H9 (cell line): ENCODE results near the gene PDPK1. TPM values are rescaled to one million over a fixed set of nuclear protein-coding genes. Genes with fewer than 3 reads are reported as not detected.
"Not testable (repeated sequence)": the region's sequence is repeated elsewhere in the genome, so short reads cannot be mapped to it uniquely, and the experiment has no call there.

Experiments
- DNase-seq: peaks from one replicate; pipeline ENCODE4 v3.0.0-alpha.2; 2017
- H2AFZ ChIP-seq: one replicate; pipeline ENCODE4 v1.6.1; 2013; ENCODE audit warnings: mild to moderate bottlenecking, low read length, control low read depth, moderate library complexity
- H2AK5ac ChIP-seq: 2 replicates; pipeline ENCODE4 v1.6.1; 2013; ENCODE audit warnings: low read length, control low read depth, mixed read lengths; ENCODE audit not compliant: insufficient read length
- H2BK120ac ChIP-seq: one replicate; pipeline ENCODE4 v1.6.1; 2013; ENCODE audit warnings: low read depth, mild to moderate bottlenecking, low read length, control low read depth, inconsistent platforms; ENCODE audit not compliant: poor library complexity, severe bottlenecking
- H2BK12ac ChIP-seq: 2 replicates; pipeline ENCODE4 v1.6.1; 2013; ENCODE audit warnings: low read length, control low read depth, mixed read lengths, low read depth; ENCODE audit not compliant: insufficient read length
- H2BK15ac ChIP-seq: 2 replicates; pipeline ENCODE4 v1.6.1; 2013; ENCODE audit warnings: low read depth, low read length, control low read depth
- H2BK20ac ChIP-seq: one replicate; pipeline ENCODE4 v1.6.1; 2013; ENCODE audit warnings: low read depth, mild to moderate bottlenecking, low read length, control low read depth, inconsistent platforms; ENCODE audit not compliant: poor library complexity, severe bottlenecking
- H2BK5ac ChIP-seq: 2 replicates; pipeline ENCODE4 v1.6.1; 2013; ENCODE audit warnings: low read length, control low read depth, mixed read lengths; ENCODE audit not compliant: insufficient read length
- H3K14ac ChIP-seq: 2 replicates; pipeline ENCODE4 v1.6.1; 2013; ENCODE audit warnings: low read length, control low read depth; ENCODE audit not compliant: insufficient read depth
- H3K18ac ChIP-seq: 2 replicates; pipeline ENCODE4 v1.6.1; 2013; ENCODE audit warnings: low read depth, mild to moderate bottlenecking, mixed read lengths, low read length, control low read depth; ENCODE audit not compliant: insufficient read length
- H3K23ac ChIP-seq: 2 replicates; pipeline ENCODE4 v1.6.1; 2013; ENCODE audit warnings: low read length, control low read depth, mixed read lengths, low read depth; ENCODE audit not compliant: insufficient read length
- H3K23me2 ChIP-seq: 2 replicates; pipeline ENCODE4 v1.6.1; 2013; ENCODE audit warnings: low read depth, mild to moderate bottlenecking, mixed read lengths, low read length, control low read depth; ENCODE audit not compliant: insufficient read length, poor library complexity, severe bottlenecking
- H3K27ac ChIP-seq: 2 replicates; pipeline ENCODE4 v1.5.1; 2013; ENCODE audit warnings: low read length, control low read depth, mixed read lengths, low read depth; ENCODE audit not compliant: insufficient read length
- H3K27me3 ChIP-seq: 2 replicates; pipeline ENCODE4 v1.6.1; 2013; ENCODE audit warnings: low read length, control low read depth, inconsistent platforms; ENCODE audit not compliant: insufficient read depth
- H3K4ac ChIP-seq: 2 replicates; pipeline ENCODE4 v1.6.1; 2013; ENCODE audit warnings: low read depth, mild to moderate bottlenecking, control low read depth, inconsistent platforms, low read length, moderate library complexity
- H3K4me1 ChIP-seq: 2 replicates; pipeline ENCODE4 v1.6.1; 2013; ENCODE audit warnings: low read length, control low read depth, inconsistent platforms; ENCODE audit not compliant: insufficient read depth
- H3K4me2 ChIP-seq: 2 replicates; pipeline ENCODE4 v1.6.1; 2013; ENCODE audit warnings: low read length, control low read depth, mixed read lengths; ENCODE audit not compliant: insufficient read length, insufficient read depth
- H3K56ac ChIP-seq: 2 replicates; pipeline ENCODE4 v1.6.1; 2013; ENCODE audit warnings: low read depth, mild to moderate bottlenecking, mixed read lengths, low read length, control low read depth; ENCODE audit not compliant: insufficient read length
- H3K79me1 ChIP-seq: 2 replicates; pipeline ENCODE4 v1.6.1; 2013; ENCODE audit warnings: low read depth, mild to moderate bottlenecking, moderate library complexity, low read length, control low read depth, inconsistent platforms; ENCODE audit not compliant: insufficient read depth, poor library complexity, severe bottlenecking
- H3K79me2 ChIP-seq: 2 replicates; pipeline ENCODE4 v1.6.1; 2013; ENCODE audit warnings: low read length, control low read depth, inconsistent platforms; ENCODE audit not compliant: insufficient read depth
- H3K9ac ChIP-seq: 2 replicates; pipeline ENCODE4 v1.6.1; 2013; ENCODE audit warnings: low read length, control low read depth, mixed read lengths; ENCODE audit not compliant: insufficient read length; ENCODE audit errors: extremely low read depth
- H3K9me3 ChIP-seq: one replicate; pipeline ENCODE4 v1.6.1; 2013; ENCODE audit warnings: low read depth, low read length, inconsistent platforms; ENCODE audit not compliant: control insufficient read depth
- H3T11ph ChIP-seq: one replicate; pipeline ENCODE4 v1.6.1; 2013; ENCODE audit warnings: mild to moderate bottlenecking, low read length, control low read depth, inconsistent platforms
- H4K20me1 ChIP-seq: one replicate; pipeline ENCODE4 v1.6.1; 2013; ENCODE audit not compliant: control insufficient read depth, insufficient read length, insufficient read depth
- H4K5ac ChIP-seq: 2 replicates; pipeline ENCODE4 v1.6.1; 2013; ENCODE audit warnings: low read depth, mild to moderate bottlenecking, mixed read lengths, low read length, control low read depth; ENCODE audit not compliant: insufficient read length
- H4K8ac ChIP-seq: replicated peaks from 2 replicates; pipeline ENCODE4 v1.6.1; 2013; ENCODE audit warnings: low read length, control low read depth, mixed read lengths, low read depth; ENCODE audit not compliant: insufficient read length
- H4K91ac ChIP-seq: 2 replicates; pipeline ENCODE4 v1.6.1; 2013; ENCODE audit warnings: low read depth, mild to moderate bottlenecking, moderate library complexity, mixed read lengths, low read length, control low read depth; ENCODE audit not compliant: insufficient read length
- H3K27ac Mint-ChIP-seq, 3 experiments: 2 replicates in 2 of 3; 3 replicates in 1 of 3; pipeline ENCODE4 v1.8.0; 2020 to 2021; ENCODE audit warnings: mixed read lengths in 3 of 3, mild to moderate bottlenecking in 1 of 3, moderate library complexity in 1 of 3
- H3K27me3 Mint-ChIP-seq: 2 replicates; pipeline ENCODE4 v1.8.0; 2021; ENCODE audit warnings: low read depth, mild to moderate bottlenecking, moderate library complexity, mixed read lengths
- H3K36me3 Mint-ChIP-seq, 3 experiments: 2 replicates in 2 of 3; 3 replicates in 1 of 3; pipeline ENCODE4 v1.8.0; 2020 to 2021; ENCODE audit warnings: low read depth in 3 of 3, mixed read lengths in 3 of 3; ENCODE audit not compliant: insufficient read depth in 1 of 3
- H3K4me1 Mint-ChIP-seq, 2 experiments: 2 replicates each; pipeline ENCODE4 v1.8.0; 2020; ENCODE audit warnings: mixed read lengths in 2 of 2
- H3K4me3 Mint-ChIP-seq, 2 experiments: 2 replicates in 1 of 2; 3 replicates in 1 of 2; pipeline ENCODE4 v1.8.0; 2020 to 2021; ENCODE audit warnings: mild to moderate bottlenecking in 2 of 2, mixed read lengths in 2 of 2, moderate library complexity in 1 of 2
- H3K9me3 Mint-ChIP-seq, 2 experiments: 2 replicates in 1 of 2; 3 replicates in 1 of 2; pipeline ENCODE4 v1.8.0; 2020; ENCODE audit warnings: mild to moderate bottlenecking in 2 of 2, mixed read lengths in 2 of 2, moderate library complexity in 1 of 2
- WGBS: extraction: QIAGEN DNeasy Blood & Tissue Kit; methylation state at CpG from one replicate; pipeline ENCODE4 v1.1.7; 2013; ENCODE audit warnings: missing lambda C conversion rate, low lambda C conversion rate, mixed read lengths; ENCODE audit not compliant: insufficient read length; ENCODE audit errors: extremely low coverage; 5-methylcytosine and 5-hydroxymethylcytosine counted together
- total RNA-seq: library from RNA; stranded (reverse); gene quantifications from 2 replicates; pipeline ENCODE4 v1.2.1, GENCODE V29; 2021
- TF ChIP-seq, protein P1 (sequence below): fragments of 200-600 bp; sonication (generic); conservative IDR thresholded peaks from 3 replicates; pipeline ENCODE4 v1.8.0; 2021; ENCODE audit warnings: antibody characterized with exemption, mild to moderate bottlenecking

PDPK1 gene
- total RNA-seq, 1 experiment from 2014 or later: 32.8 TPM

DNA sequence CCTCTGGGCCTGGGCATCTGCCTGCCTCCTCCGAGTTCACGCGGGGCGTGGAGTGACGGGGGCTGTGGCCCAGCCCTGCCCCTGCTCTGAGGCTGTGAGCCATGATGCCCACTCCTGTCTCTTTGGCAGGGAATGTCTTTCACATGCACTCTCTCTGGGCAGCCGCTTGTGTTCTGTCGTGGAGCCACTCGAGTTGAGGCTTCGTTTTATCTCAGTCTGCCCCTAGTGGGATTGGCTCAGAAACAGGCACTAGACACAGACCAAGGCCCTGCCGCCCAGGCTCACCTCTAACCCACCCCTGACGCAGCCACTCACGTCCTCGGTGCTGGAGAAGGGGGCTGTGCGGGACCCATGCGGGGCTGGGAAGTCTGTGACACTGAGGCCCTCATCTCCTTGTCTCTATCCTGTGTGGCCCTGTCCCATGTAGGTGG lies 77.0 kb downstream of the PDPK1 start:
- no peaks in the 10 kb centered on the region for H3K27me3 ChIP-seq
- no peak overlapping the region for H3K4me2 ChIP-seq
- no peak overlapping the region for H2BK120ac ChIP-seq
- no peak overlapping the region for H2BK5ac ChIP-seq
- TF ChIP-seq, protein P1, sequence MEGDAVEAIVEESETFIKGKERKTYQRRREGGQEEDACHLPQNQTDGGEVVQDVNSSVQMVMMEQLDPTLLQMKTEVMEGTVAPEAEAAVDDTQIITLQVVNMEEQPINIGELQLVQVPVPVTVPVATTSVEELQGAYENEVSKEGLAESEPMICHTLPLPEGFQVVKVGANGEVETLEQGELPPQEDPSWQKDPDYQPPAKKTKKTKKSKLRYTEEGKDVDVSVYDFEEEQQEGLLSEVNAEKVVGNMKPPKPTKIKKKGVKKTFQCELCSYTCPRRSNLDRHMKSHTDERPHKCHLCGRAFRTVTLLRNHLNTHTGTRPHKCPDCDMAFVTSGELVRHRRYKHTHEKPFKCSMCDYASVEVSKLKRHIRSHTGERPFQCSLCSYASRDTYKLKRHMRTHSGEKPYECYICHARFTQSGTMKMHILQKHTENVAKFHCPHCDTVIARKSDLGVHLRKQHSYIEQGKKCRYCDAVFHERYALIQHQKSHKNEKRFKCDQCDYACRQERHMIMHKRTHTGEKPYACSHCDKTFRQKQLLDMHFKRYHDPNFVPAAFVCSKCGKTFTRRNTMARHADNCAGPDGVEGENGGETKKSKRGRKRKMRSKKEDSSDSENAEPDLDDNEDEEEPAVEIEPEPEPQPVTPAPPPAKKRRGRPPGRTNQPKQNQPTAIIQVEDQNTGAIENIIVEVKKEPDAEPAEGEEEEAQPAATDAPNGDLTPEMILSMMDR: no peak
- H3K9ac ChIP-seq: no peak overlapping the region
- H2BK15ac ChIP-seq: no peak overlapping the region
- H2BK12ac ChIP-seq: no peak overlapping the region
- H3K23ac ChIP-seq: no peak overlapping the region
- H2AFZ ChIP-seq: no peak overlapping the region
- no CpG with 5 or more reads among the region's 15 CpGs for WGBS
- no peaks in the 10 kb centered on the region for H4K20me1 ChIP-seq
- Mint-ChIP-seq H3K36me3 (peaks cover 19 to 27% (median 23%) of the 10 kb centered on the region in 3 experiments), H3K4me3 (no peak overlapping the region), H3K4me1 (no peaks in the 10 kb centered on the region), H3K27ac (no peak overlapping the region), H3K9me3 (no peaks in the 10 kb centered on the region), H3K27me3 (no peaks in the 10 kb centered on the region)
- H4K8ac ChIP-seq: no peak overlapping the region
- no peak overlapping the region for H4K91ac ChIP-seq
- H3K56ac ChIP-seq: no peak overlapping the region
- no peak overlapping the region for H3K14ac ChIP-seq
- no peaks in the 10 kb centered on the region for H3K23me2 ChIP-seq
- no peaks in the 10 kb centered on the region; the same call in 1 of the 2 replicates for H3K79me2 ChIP-seq
- no peak overlapping the region for H3K18ac ChIP-seq
- H3K4me1 ChIP-seq: no peaks in the 10 kb centered on the region
- H3K9me3 ChIP-seq: no peaks in the 10 kb centered on the region
- no peak for DNase-seq
- no peak overlapping the region for H3T11ph ChIP-seq
- H2AK5ac ChIP-seq: no peak overlapping the region
- H3K27ac ChIP-seq: no peak overlapping the region
- H4K5ac ChIP-seq: no peak overlapping the region
- H3K4ac ChIP-seq: no peak overlapping the region
- no peak overlapping the region for H2BK20ac ChIP-seq
- peaks cover 3% of the 10 kb centered on the region for H3K79me1 ChIP-seq

DNA sequence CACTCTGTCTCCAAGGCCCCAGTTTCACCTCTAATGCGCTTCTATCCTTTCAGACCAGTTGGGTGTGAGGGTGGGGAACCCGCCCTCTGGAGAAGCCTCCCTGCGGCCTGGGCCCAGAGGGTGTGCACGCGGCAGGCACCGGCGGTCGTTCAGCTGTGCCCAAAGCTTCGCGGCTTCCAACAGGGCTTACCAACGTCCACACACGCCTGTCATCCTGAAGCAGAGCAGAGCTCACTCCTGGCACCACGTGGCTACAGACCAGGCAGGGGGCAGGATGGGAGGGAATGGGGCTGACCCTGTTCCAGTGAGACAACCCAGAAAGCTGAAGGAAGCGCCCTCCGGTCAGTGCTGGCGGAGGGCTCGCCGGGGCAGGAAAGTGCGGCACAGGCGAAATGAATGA lies 81.1 kb downstream of the PDPK1 start:
- not testable (repeated sequence) for H4K5ac ChIP-seq, DNase-seq, H3K4ac ChIP-seq, H2BK20ac ChIP-seq, H2BK15ac ChIP-seq, H3K4me1 Mint-ChIP-seq, H3K4me3 Mint-ChIP-seq, H3K4me2 ChIP-seq, H2BK12ac ChIP-seq, H3K27ac ChIP-seq, H3K9me3 ChIP-seq, H4K91ac ChIP-seq, H3K27ac Mint-ChIP-seq, H4K20me1 ChIP-seq, H3K27me3 ChIP-seq, H2BK120ac ChIP-seq, H2AK5ac ChIP-seq, H3K23me2 ChIP-seq, H3K9ac ChIP-seq, H3K14ac ChIP-seq, H2AFZ ChIP-seq, H3K4me1 ChIP-seq, H3K79me1 ChIP-seq, H3K27me3 Mint-ChIP-seq, H3K23ac ChIP-seq, H3K56ac ChIP-seq, H4K8ac ChIP-seq, H3K9me3 Mint-ChIP-seq, H3T11ph ChIP-seq, H3K18ac ChIP-seq, H2BK5ac ChIP-seq, H3K36me3 Mint-ChIP-seq, H3K79me2 ChIP-seq
- no CpG with 5 or more reads among the region's 20 CpGs for WGBS
